Upper lobe of right lung (tissue), 1 donor: ENCODE results near the gene OSM. TPM values are rescaled to one million over a fixed set of nuclear protein-coding genes. Genes with fewer than 3 reads are reported as not detected.

Source experiments
- ATAC-seq: fragments of 200-7000 bp; cut with Tn5 transposase; one replicate; pipeline ENCODE4 v1.9.1; 2020; ENCODE audit warnings: mild to moderate bottlenecking, moderate library complexity
- DNase-seq: peaks from one replicate; pipeline ENCODE4 v3.0.0-alpha.2; 2020
- H3K27ac ChIP-seq: fragments of 200-600 bp; one replicate; pipeline ENCODE4 v1.8.0; 2022
- H3K27me3 ChIP-seq: fragments of 200-600 bp; one replicate; pipeline ENCODE4 v1.8.0; 2022; ENCODE audit warnings: mild to moderate bottlenecking
- H3K36me3 ChIP-seq: fragments of 200-600 bp; one replicate; pipeline ENCODE4 v1.8.0; 2022
- H3K4me1 ChIP-seq: fragments of 200-600 bp; one replicate; pipeline ENCODE4 v1.8.0; 2022
- H3K4me3 ChIP-seq: fragments of 200-600 bp; one replicate; pipeline ENCODE4 v1.8.0; 2022; ENCODE audit warnings: mild to moderate bottlenecking
- H3K9me3 ChIP-seq: fragments of 200-600 bp; one replicate; pipeline ENCODE4 v1.8.0; 2022
- CTCF ChIP-seq: fragments of 200-600 bp; IDR thresholded peaks from one replicate; pipeline ENCODE4 v1.8.0; 2022; ENCODE audit warnings: antibody characterized with exemption
- intact Hi-C: fragments of 100-400 bp; cut with DNase I; formaldehyde crosslinking; loops from one replicate; pipeline ENCODE4 v1.11.0; 2022
- total RNA-seq: library from RNA; stranded (reverse); fragmentation: NEBNext Ultra II Directional; extraction: Animal tissue kit (Norgen Biotek cat#: 25700); gene quantifications from one replicate; pipeline ENCODE4 v1.2.1, GENCODE V29; 2021
- donor health status: DM: no; HTN: yes; CAD: no; lungs with severe emphysema.

OSM gene
- total RNA-seq, 1 donor from 2014 or later, result 1.6 TPM

- ATAC-seq, result no peak
Measured at GRCh38 chr22:30222321-30222720, 44.3 kb downstream of the OSM start.

GRCh38 chr22:30221121-30221992 lies 45.3 kb downstream of the OSM start:
- no peaks in the 10 kb centered on the region for H3K27me3 ChIP-seq
- no peaks in the 10 kb centered on the region for H3K36me3 ChIP-seq
- H3K27ac ChIP-seq, result peak overlapping the region; percentile 17
- no peaks in the 10 kb centered on the region for H3K4me1 ChIP-seq
- intact Hi-C loops, result no loop called here
- peak; percentile 17 for ATAC-seq
- H3K4me3 ChIP-seq, result no peak overlapping the region
- TF ChIP-seq CTCF, result no peak
- no peaks in the 10 kb centered on the region for H3K9me3 ChIP-seq
- DNase-seq, result no peak

More at GRCh38 chr22:30222321-30222720, 44.3 kb downstream of the OSM start:
- Histone ChIP-seq H3K4me3 (no peak overlapping the region), H3K27ac (no peak overlapping the region), H3K9me3 (no peaks in the 10 kb centered on the region), H3K27me3 (no peaks in the 10 kb centered on the region), H3K36me3 (no peaks in the 10 kb centered on the region), H3K4me1 (no peaks in the 10 kb centered on the region)
- TF ChIP-seq CTCF, result no peak
- intact Hi-C loops, result no loop called here
- no peak for DNase-seq

GRCh38 chr22:30220338-30221012 lies 46.2 kb downstream of the OSM start:
- Histone ChIP-seq H3K9me3 (no peaks in the 10 kb centered on the region), H3K4me1 (no peaks in the 10 kb centered on the region), H3K27ac (peak overlapping the region; percentile 17), H3K4me3 (no peak overlapping the region), H3K27me3 (no peaks in the 10 kb centered on the region), H3K36me3 (no peaks in the 10 kb centered on the region)
- ATAC-seq (no peak), DNase-seq (no peak)
- no peak for TF ChIP-seq CTCF
- intact Hi-C loops, result no loop called here

DNA sequence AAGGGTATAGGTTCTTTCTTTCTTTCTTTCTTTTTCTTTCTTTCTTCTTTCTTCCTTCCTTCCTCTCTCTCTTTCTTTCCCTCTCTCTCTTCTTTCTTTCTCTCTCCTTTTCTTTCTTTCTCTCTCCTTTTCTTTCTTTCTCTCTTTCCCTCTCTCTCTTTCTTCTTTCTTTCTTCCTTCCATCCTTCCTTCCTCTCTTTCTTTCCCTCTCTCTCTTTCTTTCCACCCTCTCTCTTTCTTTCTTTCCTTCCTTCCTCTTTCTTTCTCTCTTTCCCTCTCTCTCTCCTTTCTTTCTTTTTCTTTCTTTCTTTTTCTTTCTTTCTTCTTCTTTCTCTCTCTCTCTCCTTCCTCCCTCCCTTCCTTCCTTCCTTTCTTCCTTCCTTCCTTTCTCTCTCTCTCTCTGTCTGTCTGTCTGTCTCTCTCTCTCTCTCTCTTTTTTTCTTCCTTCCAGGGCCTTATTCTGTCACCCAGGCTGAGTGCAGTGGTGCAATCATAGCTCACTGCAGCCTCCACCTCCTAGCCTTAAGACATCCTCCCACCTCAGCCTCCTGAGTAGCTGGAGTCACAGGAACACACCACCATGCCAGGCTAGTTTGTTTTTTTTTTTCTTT lies 46.9 kb downstream of the OSM start:
- DNase-seq (no peak), ATAC-seq (no peak)
- TF ChIP-seq CTCF, result no peak
- H3K36me3 ChIP-seq, result no peaks in the 10 kb centered on the region
- H3K27me3 ChIP-seq, result no peaks in the 10 kb centered on the region
- H3K27ac ChIP-seq, result no peak overlapping the region
- no peaks in the 10 kb centered on the region for H3K4me1 ChIP-seq
- no peak overlapping the region for H3K4me3 ChIP-seq
- no peaks in the 10 kb centered on the region for H3K9me3 ChIP-seq
- intact Hi-C loops, result no loop called here

DNA sequence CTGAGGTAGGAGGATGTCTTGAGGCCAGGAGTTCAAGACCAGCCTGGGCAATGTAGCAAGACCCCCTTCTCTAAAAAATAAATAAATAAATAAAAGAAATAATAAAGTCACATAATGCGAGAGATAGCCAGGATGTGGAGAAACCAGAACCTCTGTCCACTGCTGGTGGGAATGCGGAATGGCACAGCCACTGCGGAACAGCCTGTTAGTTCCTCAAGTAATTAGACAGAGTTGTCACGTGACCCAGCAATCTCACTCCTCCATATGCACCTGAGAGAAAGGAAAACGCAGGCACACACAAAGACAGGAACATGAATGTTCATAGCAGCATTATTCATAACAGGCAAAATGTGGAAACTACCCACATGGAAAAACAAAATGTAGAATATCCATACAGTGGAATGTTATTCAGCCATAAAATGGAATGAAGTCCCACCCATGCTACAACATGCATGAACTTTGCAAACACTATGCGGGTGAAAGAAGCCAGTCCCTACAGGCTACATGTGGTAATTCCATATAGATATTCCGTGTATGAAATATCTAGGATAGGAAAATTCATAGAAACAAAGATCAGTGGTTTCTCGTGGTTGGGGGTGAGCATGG lies 47.5 kb downstream of the OSM start:
- no peaks in the 10 kb centered on the region for H3K4me1 ChIP-seq
- H3K4me3 ChIP-seq, result no peak overlapping the region
- DNase-seq (no peak), ATAC-seq (no peak)
- intact Hi-C loops, result no loop called here
- no peaks in the 10 kb centered on the region for H3K9me3 ChIP-seq
- H3K27ac ChIP-seq, result no peak overlapping the region
- TF ChIP-seq CTCF, result no peak
- H3K36me3 ChIP-seq, result no peaks in the 10 kb centered on the region
- H3K27me3 ChIP-seq, result no peaks in the 10 kb centered on the region
